Mucosa of gallbladder (tissue), 1 donor: ENCODE results near the gene BAG1. TPM values are rescaled to one million over a fixed set of nuclear protein-coding genes. Genes with fewer than 3 reads are reported as not detected.

ENCODE experiments used
- DNase-seq: peaks from one replicate; pipeline ENCODE4 v3.0.0-alpha.2; 2020; ENCODE audit warnings: low spot score
- total RNA-seq: library from RNA; stranded (reverse); gene quantifications from one replicate; pipeline ENCODE4 v1.2.1, GENCODE V29; 2021
- donor health status: DM: no; HTN: no; CAD: no.

The BAG1 gene
- 92.5 TPM for total RNA-seq

- peak; percentile 100 for DNase-seq
Measured at GRCh38 chr9:33264473-33265177, at the start of gene BAG1, which contains the start of gene CHMP5. Gene BAG1, minus strand, starts transcription at chr9:33264708. Gene CHMP5, plus strand, starts transcription at chr9:33265049. Its CDS starts 30 bp downstream, at chr9:33265079.

DNA sequence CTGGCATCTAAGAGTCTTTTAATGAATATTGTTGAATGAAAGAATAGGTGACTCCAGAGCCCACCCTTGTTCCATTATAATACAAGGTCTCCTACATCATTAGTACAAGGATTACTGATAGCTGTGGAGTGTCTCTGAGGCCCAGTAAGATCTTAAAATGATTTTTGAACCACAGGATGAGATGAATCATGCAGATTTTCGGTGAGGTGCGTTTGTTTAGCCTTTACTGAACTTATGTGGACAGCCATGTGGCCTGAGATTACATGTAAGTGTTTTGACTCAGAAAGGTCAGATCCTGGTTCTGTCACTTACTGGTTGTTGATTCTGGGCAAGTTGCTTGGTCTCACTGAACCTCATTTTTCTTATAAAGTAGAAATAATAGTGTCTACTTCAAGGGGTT is 47.4 kb upstream of the BAG1 start:
- no peak for DNase-seq

DNA sequence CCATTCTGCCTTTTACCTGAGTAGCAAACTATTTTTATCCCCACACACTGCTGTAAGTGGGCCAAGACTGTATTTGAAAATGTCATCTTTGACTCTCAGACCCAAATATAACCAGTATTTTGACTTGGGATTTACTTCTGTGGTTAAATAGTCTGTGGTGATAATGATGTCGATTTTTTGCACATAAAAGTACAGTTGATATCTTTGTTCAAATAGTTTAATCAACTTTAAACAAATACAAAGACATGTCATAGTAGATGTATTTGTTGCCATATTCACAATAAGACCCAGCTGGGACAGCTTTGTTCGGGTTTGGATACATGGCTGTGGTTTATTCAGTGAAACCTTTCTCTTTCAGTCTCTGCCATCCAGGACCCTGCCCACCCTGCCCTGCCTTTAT is 46.2 kb upstream of the BAG1 start:
- no peak for DNase-seq

DNA sequence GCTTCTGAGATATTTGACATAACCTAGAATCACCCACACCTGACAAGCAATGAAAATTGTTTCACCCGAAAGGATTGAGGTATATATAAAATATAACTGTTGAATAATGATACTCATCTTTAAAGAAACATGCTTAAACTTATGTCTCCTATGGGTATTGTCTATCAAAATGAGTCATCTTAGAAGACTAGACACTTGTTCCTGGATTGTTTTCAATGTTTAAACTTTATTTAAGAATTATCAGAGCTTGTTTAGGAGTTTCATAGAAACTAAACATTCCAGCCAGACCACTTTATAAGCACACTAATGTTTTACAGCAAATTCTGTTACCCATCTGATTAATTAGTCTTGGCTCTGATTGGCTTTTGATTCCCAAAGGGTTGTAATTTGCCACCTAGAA is 45.4 kb upstream of the BAG1 start:
- DNase-seq, result no peak

DNA sequence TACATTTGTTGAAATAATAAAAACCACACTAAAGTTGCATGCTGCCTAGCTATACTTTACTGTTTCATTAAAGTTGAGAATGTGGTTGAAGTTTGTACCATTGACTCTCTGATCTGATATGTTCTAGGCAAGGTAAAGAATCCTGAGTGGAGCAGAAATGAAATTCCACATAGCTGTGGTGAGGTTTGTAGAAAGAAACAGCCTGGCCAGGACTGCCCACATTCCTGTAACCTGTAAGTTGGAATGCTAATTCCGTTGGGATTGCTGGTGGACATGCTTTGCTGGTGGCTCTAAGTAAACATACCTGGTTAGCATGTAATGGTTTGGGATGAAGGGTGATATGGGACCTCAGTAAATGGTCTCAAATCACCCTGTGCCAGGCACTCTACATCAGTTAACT is 42.6 kb upstream of the BAG1 start:
- no peak for DNase-seq

GRCh38 chr9:33306037-33306436 is 41.5 kb upstream of the BAG1 start:
- DNase-seq, result no peak

GRCh38 chr9:33304362-33304761 is 39.9 kb upstream of the BAG1 start:
- no peak for DNase-seq

DNA sequence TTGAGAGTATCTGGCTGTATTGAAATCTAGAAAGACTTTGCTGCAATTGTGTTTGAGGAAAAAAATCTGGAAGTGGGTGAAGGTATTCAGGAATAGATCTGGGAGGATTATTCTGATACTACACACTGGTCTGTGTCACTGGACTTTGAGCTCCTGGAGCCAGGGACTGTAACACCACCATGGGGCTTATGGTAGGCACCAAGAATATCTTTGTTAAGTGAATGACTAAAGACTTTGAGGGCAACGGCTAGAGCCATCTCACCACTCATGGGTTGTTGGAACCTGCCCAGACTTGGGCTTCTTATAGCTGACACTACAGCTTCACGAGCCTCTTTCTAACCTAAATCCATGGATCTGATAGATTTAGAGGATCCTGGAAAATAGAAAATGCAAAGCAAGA is 36.0 kb upstream of the BAG1 start:
- no peak for DNase-seq

DNA sequence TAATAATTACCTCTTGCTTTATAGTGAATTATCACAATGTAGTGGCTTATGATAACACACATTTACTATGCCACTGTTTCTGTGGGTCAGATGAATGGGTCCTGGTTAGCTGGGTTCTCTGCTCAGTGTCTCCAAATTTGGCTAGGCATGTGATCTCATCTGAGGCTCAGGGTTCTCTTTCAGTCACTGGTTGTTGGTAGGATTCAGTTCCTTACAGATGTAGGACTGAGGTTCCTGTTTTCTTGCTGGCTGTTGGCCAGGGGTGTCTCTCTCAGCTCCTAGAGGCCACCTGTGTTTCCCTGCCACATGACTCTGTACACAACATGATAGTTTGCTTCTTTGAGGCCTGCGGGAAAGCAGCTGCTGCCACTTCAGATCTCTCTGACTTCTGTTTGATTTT is 32.9 kb upstream of the BAG1 start:
- DNase-seq, result peak; percentile 62

DNA sequence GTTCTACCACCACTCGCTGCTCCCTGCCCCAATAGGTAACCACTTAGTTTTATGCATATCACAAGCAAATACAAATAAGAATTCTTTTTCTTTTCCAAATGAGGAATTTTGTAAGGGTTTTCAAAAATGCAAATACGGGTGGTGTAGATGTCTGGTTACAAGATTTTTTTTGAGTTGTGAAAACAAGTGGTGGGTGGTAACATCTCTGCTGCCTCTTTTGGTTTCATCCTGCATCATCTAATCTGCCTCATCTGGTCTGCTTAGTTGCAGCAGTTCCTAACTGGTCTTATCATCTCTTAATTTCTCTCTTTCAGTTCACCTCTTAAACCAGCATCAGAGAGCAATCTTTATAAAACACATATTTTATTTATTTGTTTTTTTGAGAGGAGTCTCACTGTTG is 31.1 kb upstream of the BAG1 start:
- DNase-seq, result no peak

DNA sequence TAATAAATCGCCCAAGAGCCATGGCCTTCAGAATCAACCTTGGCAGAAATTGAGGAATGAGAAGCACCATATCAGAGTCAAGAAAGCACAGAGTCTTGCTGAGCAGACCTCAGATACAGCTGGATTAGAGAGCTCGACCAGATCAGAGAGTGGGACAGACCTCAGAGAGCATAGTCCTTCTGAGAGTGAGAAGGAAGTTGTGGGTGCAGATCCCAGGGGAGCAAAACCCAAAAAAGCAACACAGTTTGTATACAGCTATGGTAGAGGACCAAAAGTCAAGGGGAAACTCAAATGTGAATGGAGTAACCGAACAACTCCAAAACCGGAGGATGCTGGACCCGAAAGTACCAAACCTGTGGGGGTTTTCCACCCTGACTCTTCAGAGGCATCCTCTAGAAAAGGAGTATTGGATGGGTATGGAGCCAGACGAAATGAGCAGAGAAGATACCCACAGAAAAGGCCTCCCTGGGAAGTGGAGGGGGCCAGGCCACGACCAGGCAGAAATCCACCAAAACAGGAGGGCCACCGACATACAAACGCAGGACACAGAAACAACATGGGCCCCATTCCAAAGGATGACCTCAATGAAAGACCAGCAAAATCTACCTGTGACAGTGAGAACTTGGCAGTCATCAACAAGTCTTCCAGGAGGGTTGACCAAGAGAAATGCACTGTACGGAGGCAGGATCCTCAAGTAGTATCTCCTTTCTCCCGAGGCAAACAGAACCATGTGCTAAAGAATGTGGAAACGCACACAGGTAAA is 30.3 kb upstream of the BAG1 start:
- DNase-seq, result no peak

DNA sequence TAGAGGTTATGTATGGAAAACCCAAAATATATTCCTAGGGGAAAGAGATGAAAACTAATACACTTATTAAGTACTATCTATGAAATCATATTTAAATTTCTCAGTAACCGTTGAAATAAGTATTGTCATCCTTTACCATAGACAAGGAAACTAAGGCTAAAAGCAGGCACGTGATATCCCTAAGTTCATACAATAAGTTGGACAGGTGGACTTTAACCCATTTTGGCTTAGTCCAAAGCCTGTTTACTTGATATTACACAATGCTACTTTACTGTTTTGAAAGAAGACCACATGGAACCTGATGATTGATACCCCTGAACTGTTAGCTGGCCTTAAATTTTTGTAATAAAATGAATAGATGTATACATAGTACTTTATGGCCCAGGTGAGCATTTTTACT is 29.3 kb upstream of the BAG1 start:
- DNase-seq, result no peak

DNA sequence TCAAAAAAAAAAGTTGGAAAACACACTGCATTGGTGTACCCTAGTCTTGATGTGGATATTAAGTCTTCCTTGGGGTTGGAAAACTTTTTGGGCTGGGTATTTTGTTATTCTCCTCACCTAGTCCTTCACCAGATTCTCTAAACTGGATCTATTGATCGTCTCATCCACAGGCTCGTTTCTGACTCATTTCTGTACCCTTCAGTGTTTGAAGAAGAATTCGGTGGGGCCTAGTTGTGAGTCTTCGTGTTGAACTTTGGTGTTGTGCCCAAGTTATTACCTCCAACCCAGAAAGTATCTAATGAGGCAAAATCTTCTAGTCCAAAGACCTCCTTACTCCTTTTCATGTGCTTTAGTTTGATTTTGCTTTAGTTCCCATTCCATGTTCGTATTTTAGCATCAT is 27.4 kb upstream of the BAG1 start:
- DNase-seq, result no peak

- DNase-seq, result no peak
Measured at GRCh38 chr9:33291031-33291397, 26.5 kb upstream of the BAG1 start.

GRCh38 chr9:33290247-33291030 is 25.9 kb upstream of the BAG1 start, which contains the start of gene NFX1:
Gene NFX1, plus strand, starts transcription at chr9:33290516. Its CDS starts 57 bp downstream, at chr9:33290573.
- DNase-seq, result peak; percentile 99

DNA sequence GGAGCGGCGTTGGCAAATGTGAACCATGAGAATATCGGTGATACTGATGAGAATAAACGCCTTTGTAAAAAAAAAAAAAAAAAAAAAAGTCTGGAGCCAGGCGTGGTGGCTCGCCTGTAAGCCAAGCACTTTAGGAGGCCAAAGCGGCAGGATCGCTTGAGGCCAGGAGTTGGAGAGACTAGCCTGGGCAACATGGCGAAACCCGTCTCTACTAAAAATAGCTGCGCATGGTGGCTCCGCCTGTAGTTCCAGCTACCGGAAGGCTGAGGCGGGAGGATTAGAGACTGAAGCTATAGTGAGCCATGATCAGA is 25.4 kb upstream of the BAG1 start:
- DNase-seq, result no peak

- no peak for DNase-seq
Measured at GRCh38 chr9:33289496-33289895, 25.0 kb upstream of the BAG1 start.

GRCh38 chr9:33288828-33289483 is 24.4 kb upstream of the BAG1 start:
- DNase-seq, result no peak

GRCh38 chr9:33288235-33288634 is 23.7 kb upstream of the BAG1 start:
- DNase-seq, result no peak

GRCh38 chr9:33287087-33287490 is 22.6 kb upstream of the BAG1 start:
- peak; percentile 53 for DNase-seq

GRCh38 chr9:33285502-33285901 is 21.0 kb upstream of the BAG1 start:
- no peak for DNase-seq

DNA sequence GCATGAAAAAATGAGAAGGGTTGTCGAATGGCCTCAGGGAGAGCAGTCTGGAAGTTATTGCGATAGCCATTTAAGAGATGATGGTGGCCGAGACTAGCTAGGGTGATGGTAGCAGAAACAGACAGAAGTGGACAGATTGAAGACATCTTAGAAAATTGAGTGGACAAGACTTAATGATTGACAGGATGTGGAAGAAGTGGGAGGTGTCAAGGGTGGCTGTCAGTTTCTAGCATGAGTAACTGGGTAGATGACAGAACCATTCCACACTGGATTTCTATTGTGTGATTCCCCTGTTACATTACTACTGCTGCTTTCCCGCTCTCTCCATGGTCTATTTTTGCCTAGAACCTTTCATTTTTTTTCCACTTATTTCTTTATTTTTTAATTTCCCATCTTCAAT is 13.0 kb upstream of the BAG1 start:
- no peak for DNase-seq
